AG04449 (cell line): ENCODE results near the gene ATF3.

Experiments
- CTCF ChIA-PET: fragments of 350-600 bp; formaldehyde crosslinking; extraction: SDS; loops from one replicate; lab custom pipeline; 2021; ENCODE audit warnings: antibody characterized with exemption; lab: Yijun Ruan, JAX
- POLR2A ChIA-PET: fragments of 400-600, 350-600 bp; formaldehyde crosslinking; extraction: SDS; loops from one replicate; lab custom pipeline; 2020; ENCODE audit warnings: antibody characterized with exemption, inconsistent platforms; lab: Yijun Ruan, JAX
- DNase-seq: peaks from one replicate; pipeline ENCODE4 v3.0.0-alpha.2; 2010; ENCODE audit warnings: low read depth, low spot score
- H3K4me3 ChIP-seq: 2 replicates; pipeline ENCODE4 v1.5.1; 2011; ENCODE audit warnings: low read depth, mild to moderate bottlenecking, control low read depth, low read length
- TF ChIP-seq, protein P1 (sequence below): IDR thresholded peaks from one replicate; pipeline ENCODE4 v1.5.1; 2011; ENCODE audit warnings: mild to moderate bottlenecking, moderate library complexity, low read length, control low read depth, inconsistent platforms; ENCODE audit not compliant: insufficient read depth; ENCODE audit errors: missing control alignments

ATF3 gene

DNA sequence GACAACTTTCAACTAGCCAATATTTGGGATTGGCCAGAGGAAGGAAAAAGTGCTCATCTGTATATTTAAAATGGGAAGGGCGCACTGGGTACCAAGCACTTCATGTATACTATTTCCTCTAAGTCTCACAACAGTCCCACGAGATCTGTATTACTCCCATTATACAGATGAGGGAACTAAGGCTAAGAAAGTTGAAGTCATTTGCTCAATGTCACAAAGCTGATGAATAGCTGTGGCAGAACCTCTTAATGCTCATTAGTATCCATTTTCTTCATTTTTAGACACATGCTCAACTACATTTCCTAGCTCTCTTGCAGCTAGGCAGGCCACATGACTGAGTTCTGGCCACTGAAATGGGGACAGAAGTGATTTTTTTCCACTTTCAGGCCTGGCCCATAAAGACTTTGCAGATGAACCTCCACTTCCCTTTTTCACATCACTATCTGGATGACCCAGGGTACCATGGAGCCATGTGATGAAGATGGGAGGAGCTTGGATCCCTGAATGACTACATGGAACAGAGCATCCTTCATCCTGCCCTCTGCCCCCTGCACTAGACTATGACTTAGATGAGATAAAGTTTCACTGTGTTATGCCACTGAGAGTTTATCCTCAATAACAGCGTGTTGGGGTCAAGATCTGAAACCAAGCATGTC lies 31.8 kb downstream of the ATF3 start:
- CTCF ChIA-PET = interaction anchor here (1.5 to 2.7 kb wide), 6 partner anchors 10 to 163 kb away, joined by 6 to 14 read pairs (median 8); no protein-coding TSS in a partner anchor
- TF ChIP-seq, protein P1, sequence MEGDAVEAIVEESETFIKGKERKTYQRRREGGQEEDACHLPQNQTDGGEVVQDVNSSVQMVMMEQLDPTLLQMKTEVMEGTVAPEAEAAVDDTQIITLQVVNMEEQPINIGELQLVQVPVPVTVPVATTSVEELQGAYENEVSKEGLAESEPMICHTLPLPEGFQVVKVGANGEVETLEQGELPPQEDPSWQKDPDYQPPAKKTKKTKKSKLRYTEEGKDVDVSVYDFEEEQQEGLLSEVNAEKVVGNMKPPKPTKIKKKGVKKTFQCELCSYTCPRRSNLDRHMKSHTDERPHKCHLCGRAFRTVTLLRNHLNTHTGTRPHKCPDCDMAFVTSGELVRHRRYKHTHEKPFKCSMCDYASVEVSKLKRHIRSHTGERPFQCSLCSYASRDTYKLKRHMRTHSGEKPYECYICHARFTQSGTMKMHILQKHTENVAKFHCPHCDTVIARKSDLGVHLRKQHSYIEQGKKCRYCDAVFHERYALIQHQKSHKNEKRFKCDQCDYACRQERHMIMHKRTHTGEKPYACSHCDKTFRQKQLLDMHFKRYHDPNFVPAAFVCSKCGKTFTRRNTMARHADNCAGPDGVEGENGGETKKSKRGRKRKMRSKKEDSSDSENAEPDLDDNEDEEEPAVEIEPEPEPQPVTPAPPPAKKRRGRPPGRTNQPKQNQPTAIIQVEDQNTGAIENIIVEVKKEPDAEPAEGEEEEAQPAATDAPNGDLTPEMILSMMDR = no peak
- DNase-seq = no peak
- no peak overlapping the region for H3K4me3 ChIP-seq
- POLR2A ChIA-PET = no interaction called here

DNA sequence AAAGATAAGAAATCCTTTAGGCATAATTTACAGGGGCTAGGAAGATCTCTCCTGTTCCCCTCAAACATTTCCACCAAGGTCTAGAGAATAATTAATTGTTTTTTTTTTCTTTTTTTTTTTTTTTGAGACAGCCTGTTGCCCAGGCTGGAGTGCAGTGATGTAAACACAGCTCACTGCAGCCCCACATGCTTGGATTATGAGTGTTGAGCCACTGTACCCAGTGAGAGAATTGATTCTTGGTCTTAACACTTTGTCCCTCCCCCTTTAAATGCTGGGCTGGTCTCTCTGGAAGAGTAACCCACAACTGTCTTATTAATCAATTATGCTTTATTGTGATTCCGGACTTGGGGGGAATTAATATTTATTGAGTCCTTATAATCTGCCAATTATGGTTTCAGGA lies 33.4 kb downstream of the ATF3 start:
- no peak overlapping the region for H3K4me3 ChIP-seq
- ChIA-PET POLR2A (no interaction called here), CTCF (interaction anchor here (1.3 to 2.7 kb wide), 4 partner anchors 14 to 140 kb away, joined by 3 to 14 read pairs (median 8); no protein-coding TSS in a partner anchor)
- TF ChIP-seq, protein P1 = no peak
- no peak for DNase-seq

DNA sequence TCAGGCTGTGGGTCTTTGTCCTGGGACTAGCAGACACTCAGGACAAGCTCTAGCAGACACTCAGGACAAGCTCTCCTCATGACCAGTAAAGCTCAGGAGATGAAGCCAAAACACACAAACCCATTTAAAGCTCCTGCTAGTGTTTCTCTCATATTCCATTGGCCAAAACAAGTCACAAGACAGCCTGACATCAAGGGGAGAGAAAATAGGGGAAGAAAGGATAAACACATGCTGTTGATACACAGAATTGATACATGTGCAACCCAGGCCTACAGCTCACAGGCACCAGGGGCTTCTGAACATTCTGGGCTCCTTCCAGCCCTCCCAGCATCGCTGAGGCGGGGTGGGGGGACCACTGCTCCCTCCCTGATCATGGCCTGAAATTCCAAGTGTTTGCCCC lies 35.3 kb downstream of the ATF3 start:
- no peak for DNase-seq
- no peak overlapping the region for H3K4me3 ChIP-seq
- CTCF ChIA-PET = interaction anchor here (0.9 to 1.1 kb wide), 3 partner anchors 21 to 167 kb away, joined by 3 to 6 read pairs (median 4); no protein-coding TSS in a partner anchor
- POLR2A ChIA-PET = interaction anchor here (1.2 kb wide), 1 partner anchor 35 kb away, joined by 3 read pairs; the partner anchor contains the start of gene ATF3
- TF ChIP-seq, protein P1 = no peak

DNA sequence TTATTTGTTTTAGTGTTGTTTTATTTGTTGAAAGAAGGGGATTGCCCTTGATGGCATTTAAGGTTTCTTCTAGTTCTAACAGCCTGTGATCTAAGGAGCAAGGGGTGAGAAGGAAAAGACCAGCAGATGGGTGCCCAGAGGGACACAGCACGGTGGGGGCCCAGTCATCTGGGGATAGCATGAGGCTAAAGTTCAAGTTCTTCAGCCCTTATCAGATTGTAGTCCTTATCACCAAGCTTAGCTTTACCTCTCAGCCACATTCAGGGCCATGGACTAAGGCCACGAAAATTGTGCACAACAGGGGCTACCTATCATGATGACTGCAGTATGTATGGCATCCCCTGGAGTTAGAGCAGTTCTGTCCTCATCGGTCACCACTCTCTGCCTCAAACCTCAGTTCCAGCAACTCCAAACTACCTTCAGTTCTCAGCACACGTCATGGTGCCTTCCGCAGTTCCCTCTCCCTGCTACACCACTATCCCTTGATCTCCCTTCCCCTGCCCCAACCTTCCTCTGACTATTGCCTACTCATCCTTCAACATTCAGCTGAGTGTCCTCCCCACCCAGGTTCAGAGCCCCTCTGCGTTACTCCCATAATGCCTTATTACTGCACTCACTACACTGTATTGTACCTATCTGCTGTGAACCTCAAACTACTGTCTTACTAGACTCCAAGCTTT lies 36.4 kb downstream of the ATF3 start:
- TF ChIP-seq, protein P1 = no peak
- DNase-seq = no peak
- ChIA-PET POLR2A (interaction anchor here (0.5 kb wide), 1 partner anchor 36 kb away, joined by 3 read pairs; no protein-coding TSS in a partner anchor), CTCF (interaction anchor here (1.1 to 1.2 kb wide), 3 partner anchors 15 to 24 kb away, joined by 3 to 7 read pairs (median 4); no protein-coding TSS in a partner anchor)
- no peak overlapping the region for H3K4me3 ChIP-seq

DNA sequence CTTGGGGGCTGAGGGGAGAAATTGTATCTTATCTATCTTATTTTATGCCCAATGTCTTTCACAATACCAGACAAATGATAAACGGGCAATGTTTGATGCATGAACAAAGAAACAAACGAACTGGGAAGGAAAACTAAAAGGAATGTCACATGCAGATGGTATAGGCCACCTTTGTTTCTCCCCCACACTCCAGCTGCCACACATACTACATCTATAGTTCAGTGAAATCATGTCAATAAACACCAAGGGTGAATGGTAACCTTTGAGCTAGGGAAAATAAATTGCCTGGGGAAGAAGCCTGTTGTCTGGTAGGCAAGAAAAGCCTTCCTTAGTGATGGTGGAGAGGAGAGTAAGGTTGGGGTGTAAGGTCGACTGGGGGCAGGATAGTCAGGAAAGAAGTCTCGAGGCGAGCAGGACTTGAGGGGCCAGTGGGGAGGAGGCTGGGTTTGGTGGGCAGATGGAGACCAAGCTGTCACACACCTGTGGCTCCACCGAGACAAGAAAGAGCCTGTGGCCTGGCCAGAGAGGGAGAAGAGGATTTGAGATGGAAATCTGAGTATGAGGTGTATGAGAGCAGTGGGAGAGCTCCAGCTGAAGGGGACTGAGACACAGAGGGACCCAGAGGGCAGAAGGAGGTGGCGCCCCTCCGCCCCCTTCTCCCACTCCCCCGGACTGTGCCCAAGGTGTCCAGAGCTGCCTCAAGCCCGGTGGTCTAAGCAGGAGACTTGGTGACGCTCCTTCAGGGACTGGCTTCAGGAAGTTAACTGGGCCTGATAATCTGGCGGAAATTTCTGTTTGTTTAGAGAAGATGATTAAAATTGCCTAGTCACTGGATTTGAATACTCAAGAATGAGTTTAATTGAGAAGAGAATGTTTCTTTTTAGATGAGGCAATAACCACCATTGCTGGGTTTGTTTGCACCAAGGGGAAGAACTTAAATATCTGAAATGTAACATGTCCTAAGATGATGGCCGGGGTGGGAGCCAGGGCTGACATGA lies 37.3 kb downstream of the ATF3 start:
- TF ChIP-seq, protein P1 = no peak
- CTCF ChIA-PET = interaction anchor here (1.1 to 1.2 kb wide), 3 partner anchors 16 to 23 kb away, joined by 3 to 7 read pairs (median 4); no protein-coding TSS in a partner anchor
- POLR2A ChIA-PET = no interaction called here
- DNase-seq = no peak
- no peak overlapping the region for H3K4me3 ChIP-seq
